GM20000 (cell line): ENCODE measurements around the gene FCAMR.

Experiments used
- DNase-seq: peaks from one replicate; pipeline ENCODE4 v3.0.0; 2012; ENCODE audit warnings: low spot score
- TF ChIP-seq, protein P1 (sequence below): IDR thresholded peaks from 2 replicates; pipeline ENCODE4 v1.5.1; 2012; ENCODE audit warnings: mild to moderate bottlenecking, control low read depth; ENCODE audit errors: extremely low read depth, missing control alignments

Gene FCAMR

GRCh38 chr1:206963740-206964139, 6.5 kb downstream of the FCAMR start:
- TF ChIP-seq, protein P1, sequence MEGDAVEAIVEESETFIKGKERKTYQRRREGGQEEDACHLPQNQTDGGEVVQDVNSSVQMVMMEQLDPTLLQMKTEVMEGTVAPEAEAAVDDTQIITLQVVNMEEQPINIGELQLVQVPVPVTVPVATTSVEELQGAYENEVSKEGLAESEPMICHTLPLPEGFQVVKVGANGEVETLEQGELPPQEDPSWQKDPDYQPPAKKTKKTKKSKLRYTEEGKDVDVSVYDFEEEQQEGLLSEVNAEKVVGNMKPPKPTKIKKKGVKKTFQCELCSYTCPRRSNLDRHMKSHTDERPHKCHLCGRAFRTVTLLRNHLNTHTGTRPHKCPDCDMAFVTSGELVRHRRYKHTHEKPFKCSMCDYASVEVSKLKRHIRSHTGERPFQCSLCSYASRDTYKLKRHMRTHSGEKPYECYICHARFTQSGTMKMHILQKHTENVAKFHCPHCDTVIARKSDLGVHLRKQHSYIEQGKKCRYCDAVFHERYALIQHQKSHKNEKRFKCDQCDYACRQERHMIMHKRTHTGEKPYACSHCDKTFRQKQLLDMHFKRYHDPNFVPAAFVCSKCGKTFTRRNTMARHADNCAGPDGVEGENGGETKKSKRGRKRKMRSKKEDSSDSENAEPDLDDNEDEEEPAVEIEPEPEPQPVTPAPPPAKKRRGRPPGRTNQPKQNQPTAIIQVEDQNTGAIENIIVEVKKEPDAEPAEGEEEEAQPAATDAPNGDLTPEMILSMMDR: no peak
- no peak for DNase-seq

- DNase-seq: no peak
- TF ChIP-seq, protein P1: no peak
Observed at GRCh38 chr1:206963119-206963712, 7.0 kb downstream of the FCAMR start.

GRCh38 chr1:206962272-206962671, 8.0 kb downstream of the FCAMR start:
- TF ChIP-seq, protein P1: no peak
- DNase-seq: no peak

GRCh38 chr1:206961668-206962067, 8.6 kb downstream of the FCAMR start:
- no peak for DNase-seq
- TF ChIP-seq, protein P1: no peak

DNA sequence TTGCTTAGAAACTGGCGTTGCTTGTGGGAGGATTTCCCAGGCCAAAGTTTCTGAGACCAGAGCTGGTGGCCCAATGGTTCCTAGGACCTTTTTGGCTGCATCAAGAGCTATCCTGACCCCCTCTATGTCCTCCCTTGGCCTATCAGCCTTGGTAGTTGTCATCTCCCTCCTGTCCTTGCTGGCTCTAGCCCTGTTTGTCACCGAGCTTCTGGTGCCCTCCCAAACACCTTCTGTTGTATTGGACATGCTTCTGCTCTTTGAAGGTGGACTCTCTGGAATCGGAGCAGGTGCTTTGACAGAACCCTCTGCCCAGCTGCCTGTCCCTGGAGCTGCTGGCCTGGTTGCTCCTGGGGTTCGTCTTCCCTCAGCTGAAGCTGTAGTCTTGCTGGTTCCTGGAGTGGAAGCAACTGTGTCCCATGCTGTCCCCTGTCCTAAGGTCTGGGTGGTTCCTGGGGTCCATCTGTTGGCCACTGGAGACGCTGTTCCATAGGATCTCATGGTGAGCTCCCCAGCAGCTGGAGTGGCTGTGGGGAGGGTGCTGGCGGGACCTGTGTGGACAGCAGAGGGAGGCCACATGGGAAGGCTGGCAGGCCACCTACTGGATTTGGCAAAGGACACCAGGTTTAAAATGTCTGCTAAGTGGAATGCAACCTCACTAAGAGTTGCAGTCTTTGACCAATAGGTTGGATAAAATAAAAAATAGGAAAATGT, 9.4 kb downstream of the FCAMR start:
- DNase-seq: no peak
- TF ChIP-seq, protein P1: no peak

- TF ChIP-seq, protein P1: no peak
- DNase-seq: no peak
Observed at GRCh38 chr1:206958144-206958543, 12.1 kb downstream of the FCAMR start.

DNA sequence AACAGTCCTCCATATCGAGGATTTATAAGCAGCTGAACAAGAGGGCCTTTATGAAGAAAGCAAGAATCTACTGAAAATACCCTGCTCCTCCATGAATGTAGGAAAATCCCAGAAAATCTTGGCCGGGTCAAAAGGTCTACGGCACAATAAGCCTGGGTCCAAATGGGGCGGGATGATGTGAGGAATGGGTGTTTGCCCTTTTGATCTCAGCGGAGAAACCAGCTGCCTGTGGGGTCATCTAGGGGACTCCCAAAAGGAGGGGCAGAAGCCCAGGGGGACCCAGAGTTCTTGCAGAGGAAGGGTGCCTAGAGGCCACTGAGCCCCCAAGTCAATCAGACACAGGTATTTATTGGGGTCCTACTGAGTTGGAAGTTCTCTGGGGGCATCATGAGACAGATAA, 12.6 kb downstream of the FCAMR start:
- DNase-seq: no peak
- TF ChIP-seq, protein P1: no peak
